HG02840 (cell line): ENCODE data around the gene RFX8.
"Not testable (repeated sequence)": the region's sequence is repeated elsewhere in the genome, so short reads cannot be mapped to it uniquely, and the experiment has no call there.

Experiments
- ATAC-seq: cut with Tn5 transposase; IDR thresholded peaks from one replicate; pipeline ENCODE4 v1.9.1; 2021; ENCODE audit warnings: mild to moderate bottlenecking, moderate library complexity, moderate number of reproducible peaks; ENCODE audit not compliant: unreplicated experiment, low FRiP score

The RFX8 gene

GRCh38 chr2:101486994-101487393 lies 12.1 kb upstream of the RFX8 start:
- no peak for ATAC-seq

GRCh38 chr2:101486258-101486701 lies 11.4 kb upstream of the RFX8 start:
- ATAC-seq = no peak

GRCh38 chr2:101485856-101486255 lies 10.9 kb upstream of the RFX8 start:
- ATAC-seq = no peak

DNA sequence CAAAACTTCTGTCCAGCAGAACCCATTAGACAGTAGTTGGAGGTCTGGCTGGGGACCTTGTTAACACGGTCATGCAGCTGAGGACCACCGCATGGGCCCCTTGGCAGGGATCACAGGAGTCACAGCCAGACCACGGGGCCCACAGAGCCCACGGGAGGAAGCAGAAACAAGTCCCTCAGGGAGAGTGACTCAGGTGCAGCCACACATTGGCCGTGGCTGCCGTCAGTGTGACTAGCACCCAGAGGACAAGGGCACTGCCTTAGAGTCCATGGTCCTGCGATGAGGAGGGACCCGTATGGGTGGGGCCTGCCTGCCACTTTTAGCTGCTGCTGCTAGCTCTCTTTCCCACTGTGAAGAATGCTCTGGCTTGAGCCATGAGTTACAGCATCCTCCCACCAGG lies 5.9 kb upstream of the RFX8 start:
- ATAC-seq = no peak

DNA sequence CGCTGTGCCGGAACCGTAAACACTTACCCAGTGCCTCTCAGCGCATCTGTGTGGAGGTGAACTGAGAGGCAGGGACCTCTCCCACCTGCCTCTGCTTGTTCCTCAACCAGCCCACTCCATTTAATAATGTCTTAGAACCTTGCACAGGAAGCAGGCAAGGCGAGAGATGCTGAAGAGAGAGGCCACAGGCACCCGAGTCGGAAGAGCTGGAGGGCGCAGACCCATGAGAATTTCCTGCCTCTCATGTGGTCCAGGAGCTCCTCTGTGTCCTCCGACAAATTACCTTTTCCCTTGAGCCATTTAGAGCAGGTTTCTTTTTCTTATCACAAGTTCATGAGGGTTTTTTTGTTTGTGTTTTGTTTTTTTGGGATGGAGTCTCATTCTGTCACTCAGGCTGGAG lies 4.9 kb upstream of the RFX8 start:
- no peak for ATAC-seq

DNA sequence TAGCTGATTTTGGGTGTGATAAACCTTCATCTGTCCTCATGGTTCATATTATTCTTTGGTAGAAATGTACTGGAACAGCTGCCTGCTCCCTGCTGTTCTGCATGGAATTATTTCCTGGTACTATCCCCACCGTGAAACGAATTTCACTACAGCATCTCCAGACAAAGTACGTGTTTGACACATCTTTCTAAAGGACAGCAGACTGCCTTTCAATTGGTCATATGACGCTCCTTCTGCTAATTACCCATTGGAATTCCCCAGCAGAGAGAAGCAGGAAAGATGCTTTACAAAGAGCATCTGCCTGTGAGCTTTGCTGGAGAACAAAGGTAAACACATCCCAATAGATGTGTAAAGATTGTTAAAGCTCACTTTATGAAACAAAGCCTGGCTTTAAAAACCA lies 4.4 kb upstream of the RFX8 start:
- ATAC-seq = no peak

- ATAC-seq = no peak
These were observed 3.5 kb upstream of the RFX8 start for GRCh38 chr2:101478181-101479001.

- no peak for ATAC-seq
These were observed 2.6 kb upstream of the RFX8 start for GRCh38 chr2:101477556-101477955.

- no peak for ATAC-seq
These were observed 1.8 kb upstream of the RFX8 start for GRCh38 chr2:101476605-101477208.

DNA sequence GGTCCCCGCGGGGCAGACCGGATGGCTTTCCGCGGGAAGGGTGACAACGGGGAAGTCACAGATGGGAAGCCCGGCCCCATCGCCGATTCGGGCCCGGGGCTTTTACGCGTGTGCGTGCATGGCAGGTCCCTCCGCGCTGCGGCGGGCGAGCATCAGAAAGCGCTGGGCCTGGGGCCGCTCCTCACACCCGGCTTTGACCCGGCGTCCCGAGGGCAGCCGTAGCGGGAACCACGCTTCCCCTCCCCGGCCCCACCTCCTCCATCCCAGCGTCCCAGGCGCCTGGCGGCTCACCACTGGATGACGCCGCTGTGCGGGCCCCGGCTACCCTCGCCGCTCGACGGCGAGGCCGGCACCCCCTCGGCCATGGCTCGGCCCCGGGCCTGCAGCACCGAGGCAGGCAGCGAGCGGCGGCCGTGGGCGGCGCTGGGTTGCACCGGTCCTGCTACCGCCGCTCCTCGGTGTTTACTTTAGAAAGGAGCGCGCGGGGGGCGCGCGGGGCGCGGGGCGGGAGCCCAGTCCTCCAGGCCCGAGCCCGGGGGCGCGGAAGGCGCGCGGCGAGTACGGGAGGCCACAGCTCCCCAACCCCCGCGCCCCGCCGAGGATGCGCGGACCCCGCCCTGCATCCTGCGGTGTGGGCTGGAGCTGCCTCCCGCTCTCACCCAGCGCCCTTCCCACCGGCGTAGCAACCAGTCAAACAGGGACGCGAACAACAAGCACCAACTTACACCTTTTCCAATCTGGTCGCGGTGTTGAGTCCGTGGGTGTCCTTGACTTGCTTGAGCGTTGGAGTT lies 806 bp downstream of the RFX8 start:
- no peak for ATAC-seq

GRCh38 chr2:101473591-101473910 lies 1.4 kb downstream of the RFX8 start:
- no peak for ATAC-seq

DNA sequence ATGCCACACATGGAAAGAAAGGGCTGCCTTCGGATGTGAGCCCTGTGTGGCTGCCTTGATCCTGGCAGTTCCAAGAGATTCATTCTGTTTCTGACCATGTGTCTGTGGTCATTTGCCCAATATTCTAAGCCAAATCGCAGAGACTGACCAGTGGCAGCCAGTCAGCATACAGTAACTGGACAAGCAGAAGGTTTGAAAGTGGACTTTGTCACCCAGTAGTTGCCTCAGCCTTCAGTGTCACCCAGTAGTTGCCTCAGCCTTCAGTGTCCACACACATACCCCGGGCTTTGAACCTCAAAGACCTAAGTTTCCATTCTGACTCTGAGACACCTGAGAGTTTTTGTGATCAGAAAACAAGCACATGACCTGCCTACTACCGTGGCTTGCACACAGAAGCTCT lies 5.0 kb downstream of the RFX8 start:
- no peak for ATAC-seq

DNA sequence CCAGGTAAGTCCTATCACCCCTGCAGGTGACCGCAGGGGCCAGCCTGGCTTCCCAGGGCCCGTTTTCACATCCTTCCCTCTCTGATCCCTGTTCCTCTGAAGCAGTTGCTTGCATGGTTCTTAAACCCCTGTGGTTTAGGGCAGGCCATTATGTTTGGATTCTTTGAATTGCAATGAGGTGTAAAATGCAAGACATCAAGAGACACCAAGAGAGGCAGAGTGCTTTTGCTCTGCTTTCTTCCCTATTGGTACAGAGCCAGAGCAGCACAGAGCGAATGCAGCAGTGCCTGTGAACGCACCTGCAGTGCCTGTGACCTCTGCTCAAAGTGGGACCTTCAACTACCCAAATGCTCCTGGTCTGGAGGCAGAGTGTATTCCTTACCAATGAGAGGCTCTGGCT lies 7.6 kb downstream of the RFX8 start:
- no peak for ATAC-seq

- no peak for ATAC-seq
These were observed 8.5 kb downstream of the RFX8 start for GRCh38 chr2:101466426-101466825.

- no peak for ATAC-seq
These were observed 10.1 kb downstream of the RFX8 start for GRCh38 chr2:101464841-101465240.

DNA sequence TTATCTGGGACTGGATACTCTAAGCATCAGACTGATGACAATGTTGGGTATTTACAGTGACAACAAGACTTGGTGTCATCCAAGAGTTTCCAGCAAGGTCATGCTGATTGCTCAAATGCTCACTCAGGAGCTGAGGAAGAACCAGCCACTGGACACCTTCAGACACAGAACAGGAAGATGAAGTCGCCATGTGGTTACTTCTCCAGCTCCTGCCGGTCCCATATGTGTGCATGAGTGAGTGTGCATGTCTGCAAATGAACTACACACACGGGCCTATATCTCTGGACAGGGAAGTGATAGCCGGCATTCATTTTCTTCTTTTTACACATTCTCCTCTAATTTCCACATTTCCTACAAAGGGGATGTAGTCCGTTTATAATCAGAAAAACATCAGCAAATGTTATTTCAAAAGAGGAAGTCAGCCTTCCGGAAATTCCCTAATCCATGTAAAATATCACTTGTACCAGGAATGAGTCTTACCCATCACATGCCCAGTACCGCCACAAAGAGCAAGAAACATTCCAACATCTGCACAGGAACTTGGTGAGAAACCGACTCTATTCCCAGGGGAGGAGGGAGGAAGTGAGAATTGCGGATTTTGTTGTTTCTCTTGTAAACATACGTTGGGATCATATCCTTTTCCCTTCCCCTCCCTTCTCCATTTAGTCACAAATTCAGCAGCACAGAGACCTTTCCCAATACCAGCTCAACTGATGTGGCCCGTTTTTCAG lies 10.8 kb downstream of the RFX8 start:
- no peak for ATAC-seq

GRCh38 chr2:101463421-101463820 lies 11.5 kb downstream of the RFX8 start:
- ATAC-seq = no peak

DNA sequence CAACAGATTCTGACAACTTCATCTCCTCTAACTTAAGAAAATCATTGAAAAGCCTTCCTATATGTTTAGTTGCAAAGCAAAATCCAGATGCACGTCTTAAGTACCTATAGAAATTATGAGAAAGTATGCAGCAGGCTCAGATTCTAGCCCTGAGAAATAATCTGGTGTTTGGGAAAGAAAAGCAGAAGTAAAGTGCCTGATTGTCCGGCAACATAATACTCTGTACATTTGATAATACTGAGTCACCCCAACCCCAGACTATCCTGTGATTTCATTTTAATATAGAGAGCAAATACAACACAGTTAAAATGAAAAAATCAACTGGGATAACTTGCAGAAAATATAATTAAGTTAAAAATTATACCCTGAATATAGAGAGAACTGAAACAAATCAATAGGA lies 13.5 kb downstream of the RFX8 start:
- ATAC-seq = no peak

GRCh38 chr2:101454408-101454807 lies 20.5 kb downstream of the RFX8 start:
- not testable (repeated sequence) for ATAC-seq

- ATAC-seq = no peak
These were observed 23.9 kb downstream of the RFX8 start for GRCh38 chr2:101450965-101451364.

GRCh38 chr2:101446869-101447268 lies 28.0 kb downstream of the RFX8 start:
- ATAC-seq = no peak
